HG03097 (cell line): ENCODE data around the gene RBM6.
A peak's percentile ranks its signal among the peaks of the same experiment; 100 is the strongest.

Experiments
- ATAC-seq: cut with Tn5 transposase; IDR thresholded peaks from one replicate; pipeline ENCODE4 v1.9.1; 2021; ENCODE audit not compliant: unreplicated experiment, low FRiP score

RBM6 gene

DNA sequence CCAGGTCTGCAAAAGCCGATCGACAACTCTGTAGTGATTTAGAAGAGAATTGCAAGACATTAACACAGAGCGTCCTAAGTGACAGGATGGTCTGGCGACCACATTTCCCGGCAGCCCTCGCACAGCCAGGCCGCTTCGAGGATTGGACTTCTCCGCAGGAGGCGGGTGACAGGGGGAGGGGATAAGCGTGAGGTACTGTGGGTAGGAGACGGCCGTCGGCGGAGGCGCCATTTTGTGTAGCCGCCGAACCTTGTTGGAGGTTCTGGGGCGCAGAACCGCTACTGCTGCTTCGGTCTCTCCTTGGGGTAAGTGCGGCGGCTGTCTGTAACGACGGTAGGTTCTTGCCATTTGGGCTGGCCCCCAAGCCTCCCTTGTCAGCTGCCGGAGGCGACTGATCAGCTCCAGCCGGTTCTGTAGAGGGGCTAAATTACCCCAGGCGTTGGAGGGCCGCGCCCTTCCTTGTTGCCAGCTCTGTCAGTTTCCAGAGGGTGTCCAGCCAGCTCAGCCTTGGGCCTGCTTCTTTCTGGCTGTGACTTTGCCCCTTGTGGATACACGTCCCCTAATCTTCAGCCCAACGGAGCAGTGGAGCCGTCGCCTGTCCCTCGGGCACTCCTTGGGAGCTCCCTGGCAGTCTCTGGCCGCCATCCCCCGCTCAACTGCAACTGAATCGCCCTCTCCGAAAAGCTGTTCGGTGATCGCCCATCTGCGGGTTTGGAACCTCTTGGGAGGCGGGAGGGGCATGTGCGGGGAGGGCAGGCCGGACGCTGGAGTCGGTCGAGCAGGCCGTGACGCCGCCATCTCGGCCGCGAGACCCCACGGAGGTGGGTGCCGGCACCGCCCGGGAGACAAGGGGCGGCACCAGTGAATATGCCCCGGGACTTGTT is 149.0 kb downstream of the RBM6 start, which contains the start of gene RBM5:
TSS of gene RBM5 (plus strand) at position 195 of the 884 bp plus-strand sequence. CDS start 1,516 bp downstream, outside the sequence.
- peak; percentile 98 for ATAC-seq

DNA sequence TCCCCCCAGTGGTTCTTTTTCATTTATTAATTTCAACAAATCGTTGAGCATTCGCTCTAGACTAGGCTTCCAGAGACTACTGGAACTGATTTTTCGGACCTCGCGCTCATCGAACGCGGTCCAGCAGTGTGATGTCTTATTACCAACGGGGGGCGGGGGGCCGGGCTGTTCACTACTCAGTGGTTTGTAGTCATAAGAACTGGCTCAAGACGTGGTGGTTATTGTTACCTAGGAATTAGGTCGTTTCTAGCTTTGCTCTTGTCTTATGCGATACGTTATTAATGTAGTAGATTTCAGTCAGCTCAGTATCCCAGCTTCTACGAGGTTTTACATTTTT is 149.6 kb downstream of the RBM6 start:
- no peak for ATAC-seq

DNA sequence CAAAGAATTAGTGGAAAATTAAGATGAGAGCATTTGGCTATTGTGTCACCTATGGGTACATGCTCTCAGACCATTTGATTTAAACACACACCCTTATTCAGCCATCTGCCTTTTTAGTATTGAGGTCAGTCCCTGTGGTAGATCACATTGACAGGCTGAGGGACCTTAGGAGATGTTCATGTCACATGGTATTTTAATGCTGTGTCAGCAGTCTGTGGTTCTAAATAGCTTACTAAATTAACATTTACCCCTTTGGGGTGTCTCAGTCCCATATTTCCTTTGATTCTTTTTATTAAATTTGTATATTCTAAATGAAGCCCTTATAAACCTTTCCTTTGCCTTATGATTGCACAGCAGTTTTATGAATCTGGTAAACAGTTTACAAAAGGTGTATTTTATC is 151.0 kb downstream of the RBM6 start:
- ATAC-seq: no peak

DNA sequence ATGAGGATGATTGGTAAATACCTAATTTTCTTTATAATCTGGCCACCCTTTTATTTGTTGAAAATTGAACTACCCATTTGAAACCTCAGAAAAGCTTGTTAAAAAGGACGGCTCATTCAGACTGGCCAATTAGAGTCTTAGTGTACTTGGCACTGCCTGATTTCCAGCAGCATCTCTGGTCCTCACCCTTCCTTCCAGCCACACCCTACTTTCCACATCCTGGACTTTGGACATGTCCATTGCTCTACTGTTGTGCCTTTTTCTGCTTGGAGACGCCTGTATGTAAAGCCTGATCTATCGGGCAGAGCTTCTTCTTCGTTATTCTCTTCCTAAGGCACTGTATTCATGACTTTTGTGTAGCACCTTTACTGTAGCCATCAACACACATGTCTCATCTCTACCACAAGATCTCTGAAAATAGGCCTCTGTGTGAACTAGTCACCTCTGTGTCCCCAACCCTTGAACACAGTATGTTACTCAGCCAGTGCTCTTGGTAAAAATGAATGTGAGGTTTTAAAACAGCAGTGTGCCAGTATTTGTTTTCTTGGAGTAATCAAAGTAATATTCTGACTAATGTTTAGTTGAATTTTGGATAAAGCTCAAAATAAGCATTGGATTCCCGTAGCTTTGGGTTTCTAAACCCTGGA is 155.5 kb downstream of the RBM6 start:
- no peak for ATAC-seq

DNA sequence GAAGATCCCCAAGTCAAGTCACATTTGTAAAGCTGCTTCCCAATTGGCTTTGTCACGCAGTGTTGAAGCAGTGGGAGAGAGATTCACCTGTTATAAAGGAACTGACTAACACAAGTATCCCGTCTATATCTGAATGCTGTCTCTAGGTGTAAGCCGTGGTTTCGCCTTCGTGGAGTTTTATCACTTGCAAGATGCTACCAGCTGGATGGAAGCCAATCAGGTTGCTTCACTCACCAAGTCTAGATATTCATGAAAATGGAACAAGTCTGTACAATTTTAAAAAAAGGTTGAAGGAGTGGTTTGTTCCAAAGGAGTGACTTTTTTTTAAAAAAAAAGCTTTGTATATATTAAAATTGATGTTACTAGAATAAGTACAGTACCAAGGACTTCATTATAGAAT is 160.4 kb downstream of the RBM6 start:
- ATAC-seq: no peak

DNA sequence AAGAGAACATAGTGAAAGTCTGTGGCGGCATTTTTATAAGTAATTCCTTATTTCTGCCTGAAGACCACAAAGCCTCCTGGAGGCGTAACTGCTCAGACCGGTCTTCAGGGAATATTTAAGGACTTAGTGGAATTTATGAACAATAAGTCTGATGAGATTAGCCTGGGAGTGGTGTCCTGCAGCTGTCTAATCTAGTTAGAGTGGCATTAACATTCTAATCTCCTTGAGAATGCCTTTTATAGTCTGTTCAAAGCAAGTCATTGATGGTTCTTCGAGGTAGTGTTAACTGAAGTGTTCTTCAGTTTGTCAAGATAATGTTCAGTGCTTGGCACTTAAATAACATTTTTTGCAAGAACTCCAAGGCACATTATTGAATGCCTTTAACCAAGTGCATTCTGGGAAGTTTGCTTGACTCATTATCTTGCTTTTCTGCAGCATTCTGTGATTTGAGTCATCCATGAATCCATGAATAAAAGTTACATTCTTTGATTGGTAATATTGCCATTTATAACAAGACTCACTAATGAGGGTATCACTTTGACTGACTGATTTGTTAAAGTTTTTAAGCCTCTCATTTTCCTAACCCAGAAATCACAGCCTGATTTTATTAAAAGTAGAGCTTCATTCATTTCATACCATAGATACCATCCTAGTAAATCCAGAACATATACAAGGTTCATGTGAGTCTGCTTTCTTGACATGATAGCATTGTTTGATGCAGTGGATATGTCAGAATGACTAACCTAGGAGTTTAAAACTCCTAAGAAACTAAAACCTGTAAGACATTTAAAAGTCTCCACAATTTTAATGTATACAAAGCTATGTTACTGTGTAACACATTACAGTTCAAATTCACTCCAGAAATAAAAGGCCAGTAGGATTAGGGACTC is 161.3 kb downstream of the RBM6 start:
- ATAC-seq: no peak

DNA sequence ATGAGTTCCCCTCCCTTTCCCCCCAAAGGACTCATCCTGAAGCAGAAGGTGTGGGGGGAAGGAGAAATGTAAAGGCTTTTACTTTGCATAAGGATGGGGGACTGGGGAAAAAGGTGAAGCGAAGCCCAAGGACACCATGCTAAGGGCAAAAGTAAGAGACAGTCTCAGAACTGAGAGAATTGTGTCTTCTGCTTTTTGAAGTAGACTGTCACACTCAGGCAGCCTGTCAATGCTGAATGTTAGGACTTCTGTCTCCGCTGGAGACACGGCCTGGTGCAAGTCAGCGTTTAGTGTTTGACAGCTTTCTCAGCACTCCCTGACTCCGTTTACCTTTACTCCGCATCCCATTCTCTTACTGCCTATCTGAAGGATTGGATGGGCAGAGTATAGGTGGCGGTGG is 162.6 kb downstream of the RBM6 start:
- ATAC-seq: no peak

DNA sequence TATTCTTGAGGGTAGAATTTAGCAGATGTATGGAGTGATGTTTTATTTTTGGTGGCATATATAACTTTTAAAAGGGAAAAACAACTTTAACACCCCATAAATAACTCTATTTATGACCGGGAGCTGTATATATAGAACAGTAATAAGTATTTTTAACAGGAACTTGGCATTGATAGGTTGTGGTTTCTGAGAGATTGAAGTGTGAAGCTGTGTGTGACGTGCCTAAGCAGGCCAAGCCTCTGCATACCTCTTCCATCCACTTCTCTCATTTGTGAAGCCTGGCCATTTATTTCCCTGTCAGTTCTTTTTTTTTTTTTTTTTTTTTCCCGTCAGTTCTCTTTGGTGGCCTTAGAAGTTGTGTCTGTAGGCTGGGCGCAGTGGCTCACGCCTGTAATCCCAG is 171.8 kb downstream of the RBM6 start:
- ATAC-seq: no peak

DNA sequence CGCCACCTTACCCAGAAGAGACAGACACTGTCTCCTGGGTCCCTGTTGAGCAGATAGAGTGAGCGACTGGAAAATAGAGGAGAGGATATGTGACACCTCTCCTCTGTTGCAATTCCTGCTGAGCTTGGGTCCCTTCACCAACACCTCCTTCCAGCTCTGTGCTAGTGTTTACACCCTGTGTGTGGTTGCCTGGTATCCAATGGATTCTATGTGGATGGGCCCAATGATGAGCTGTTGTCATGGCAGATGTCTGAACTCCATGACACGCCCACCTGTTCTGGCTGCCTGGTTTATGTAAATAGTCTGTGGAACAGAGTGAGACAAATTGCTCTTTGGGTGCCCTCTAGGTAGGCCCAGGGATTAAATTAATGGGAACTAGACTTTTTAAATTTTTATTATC is 172.5 kb downstream of the RBM6 start:
- ATAC-seq: no peak

DNA sequence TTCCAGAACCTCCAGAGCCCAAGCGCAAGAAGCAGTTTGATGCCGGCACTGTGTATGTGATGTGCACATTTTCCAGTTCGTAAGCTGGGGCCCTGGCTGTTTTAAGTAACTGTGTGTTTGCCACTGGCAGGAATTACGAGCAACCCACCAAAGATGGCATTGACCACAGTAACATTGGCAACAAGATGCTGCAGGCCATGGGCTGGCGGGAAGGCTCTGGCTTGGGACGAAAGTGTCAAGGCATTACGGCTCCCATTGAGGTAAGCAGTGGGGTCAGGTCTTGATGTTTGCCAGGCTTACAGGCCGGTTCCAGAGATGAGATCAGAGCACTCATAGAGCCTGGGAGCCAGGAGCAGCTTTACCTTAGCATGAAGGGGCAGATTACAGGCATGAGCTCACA is 177.2 kb downstream of the RBM6 start:
- ATAC-seq: no peak

DNA sequence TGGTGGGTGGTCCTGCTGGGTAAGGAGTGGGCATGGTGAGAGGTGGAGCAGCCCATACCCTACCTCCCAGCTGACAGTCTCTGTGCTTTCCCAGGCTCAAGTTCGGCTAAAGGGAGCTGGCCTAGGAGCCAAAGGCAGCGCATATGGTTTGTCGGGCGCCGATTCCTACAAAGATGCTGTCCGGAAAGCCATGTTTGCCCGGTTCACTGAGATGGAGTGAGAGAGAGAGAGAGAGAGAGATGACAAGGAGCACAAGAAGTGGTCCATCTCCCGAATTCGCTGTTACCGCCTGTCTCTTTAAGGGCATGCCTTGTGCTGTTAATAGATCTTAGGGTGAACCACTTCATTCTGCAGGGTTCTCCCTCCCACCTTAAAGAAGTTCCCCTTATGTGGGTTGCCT is 178.3 kb downstream of the RBM6 start:
- no peak for ATAC-seq

DNA sequence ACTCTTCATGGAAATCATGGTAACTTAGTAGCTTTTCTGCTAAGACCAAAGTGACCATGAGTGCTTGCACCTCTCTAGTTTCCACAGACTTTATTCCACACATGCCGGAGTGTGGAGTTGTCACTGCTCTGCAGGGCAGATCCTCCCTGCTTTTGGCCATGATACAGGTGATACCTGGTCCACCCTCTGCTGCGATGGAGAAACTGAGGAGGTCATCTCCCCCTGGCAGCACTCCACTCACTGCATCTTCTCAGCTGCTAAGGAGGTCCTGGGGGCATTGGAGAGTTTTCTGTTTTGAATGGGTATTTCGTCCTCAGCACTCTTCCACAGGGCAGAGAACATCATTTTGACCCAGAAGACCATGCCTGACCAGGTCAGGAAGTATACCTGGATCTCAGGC is 179.8 kb downstream of the RBM6 start:
- ATAC-seq: no peak

DNA sequence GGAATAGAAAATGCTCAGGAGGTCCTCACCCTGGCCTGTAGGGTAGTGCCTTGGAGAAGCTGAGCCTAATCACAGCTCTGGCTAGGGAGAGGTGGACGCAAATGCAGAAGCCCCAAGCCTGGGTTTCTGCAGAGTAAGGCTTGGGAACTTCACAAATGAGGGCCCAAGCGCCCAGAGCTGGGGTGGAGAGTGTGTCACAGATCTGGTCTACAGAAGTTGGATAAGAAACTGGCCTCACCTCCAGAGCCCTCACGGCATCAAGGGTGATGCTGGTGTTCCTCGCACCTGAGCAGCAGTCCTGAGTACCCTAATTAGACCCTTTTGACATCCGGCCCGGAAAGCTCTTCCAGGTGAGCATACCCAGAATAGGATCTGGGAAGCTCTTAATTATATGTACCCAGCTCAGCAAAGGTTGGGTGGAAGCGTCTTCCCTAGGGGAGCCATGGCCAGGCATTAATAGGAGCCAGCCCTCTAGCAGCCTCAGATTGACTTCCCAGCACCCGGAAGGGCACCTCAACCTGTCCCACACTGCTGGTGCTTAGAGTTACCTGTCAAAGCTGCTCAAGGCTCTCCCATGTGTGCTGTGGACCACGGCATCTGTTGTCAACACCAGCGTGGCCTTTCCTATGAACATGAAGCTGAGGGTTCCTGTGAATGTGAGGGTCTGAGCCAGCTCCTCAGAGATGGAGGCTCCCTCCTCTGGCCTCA is 180.6 kb downstream of the RBM6 start:
- no peak for ATAC-seq

DNA sequence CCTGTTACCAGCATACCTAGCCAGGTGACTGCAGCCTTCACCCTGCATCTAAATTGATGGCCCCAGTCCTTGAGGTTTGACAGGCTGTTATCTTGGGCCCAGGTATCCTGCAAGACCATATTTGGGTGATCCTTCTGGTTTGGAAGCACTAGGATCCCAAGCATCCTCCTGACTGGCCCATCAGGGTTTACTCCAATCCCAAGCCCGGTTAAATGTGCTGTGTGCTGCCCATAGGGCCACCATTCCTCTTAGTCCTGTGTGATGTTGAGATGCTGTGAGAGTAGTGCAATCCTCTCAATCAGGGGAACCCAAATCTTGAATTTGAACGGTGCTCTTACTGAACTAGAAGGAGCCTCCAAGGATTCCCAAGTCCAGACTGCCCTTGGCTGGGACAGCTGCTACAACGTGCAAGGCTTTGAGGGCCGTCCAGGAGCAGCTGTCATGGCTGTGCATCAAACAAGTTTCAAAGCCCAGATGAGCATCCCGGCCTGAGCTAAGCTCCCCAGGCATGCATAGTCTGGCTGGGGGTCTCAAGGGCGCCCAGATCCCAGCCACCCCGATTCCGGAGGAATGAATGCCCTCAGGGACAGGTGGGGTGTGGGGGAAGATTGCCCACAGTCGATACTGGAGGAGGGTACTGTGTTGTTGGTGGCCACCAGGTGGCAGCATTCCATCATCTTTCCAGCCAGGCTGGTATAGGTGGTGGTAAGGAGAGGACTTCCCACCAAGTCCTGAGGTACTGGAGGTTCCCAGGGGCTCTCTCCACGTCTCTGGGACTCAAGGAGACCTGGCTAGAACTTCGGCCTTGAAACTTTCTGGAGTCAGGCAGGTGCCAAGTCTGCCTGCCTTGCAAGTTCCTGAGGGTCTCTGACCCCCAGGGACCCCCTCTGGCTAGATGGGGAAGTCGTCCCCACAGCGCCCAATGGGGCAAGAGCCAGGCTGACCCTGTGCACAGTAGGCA is 181.4 kb downstream of the RBM6 start:
- no peak for ATAC-seq

DNA sequence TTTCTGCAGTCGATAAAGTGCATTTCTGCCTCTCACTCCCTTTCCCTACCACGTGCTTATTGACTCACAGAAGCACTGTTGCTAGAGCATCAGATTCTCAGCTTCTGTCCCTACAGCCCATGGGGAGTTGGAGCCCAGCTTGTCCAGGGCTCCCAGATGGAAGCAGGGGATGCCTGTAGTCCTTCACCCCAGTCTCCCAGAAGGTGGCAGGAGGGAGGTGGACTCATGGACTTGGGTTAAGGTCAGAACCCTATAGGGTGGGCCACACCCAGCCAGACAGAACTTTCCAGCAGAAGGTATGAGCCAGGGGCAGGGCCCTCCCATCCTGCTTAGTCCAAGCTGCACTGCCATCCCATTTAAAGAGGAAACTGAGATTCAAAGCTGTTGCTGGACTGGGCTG is 182.1 kb downstream of the RBM6 start:
- no peak for ATAC-seq

DNA sequence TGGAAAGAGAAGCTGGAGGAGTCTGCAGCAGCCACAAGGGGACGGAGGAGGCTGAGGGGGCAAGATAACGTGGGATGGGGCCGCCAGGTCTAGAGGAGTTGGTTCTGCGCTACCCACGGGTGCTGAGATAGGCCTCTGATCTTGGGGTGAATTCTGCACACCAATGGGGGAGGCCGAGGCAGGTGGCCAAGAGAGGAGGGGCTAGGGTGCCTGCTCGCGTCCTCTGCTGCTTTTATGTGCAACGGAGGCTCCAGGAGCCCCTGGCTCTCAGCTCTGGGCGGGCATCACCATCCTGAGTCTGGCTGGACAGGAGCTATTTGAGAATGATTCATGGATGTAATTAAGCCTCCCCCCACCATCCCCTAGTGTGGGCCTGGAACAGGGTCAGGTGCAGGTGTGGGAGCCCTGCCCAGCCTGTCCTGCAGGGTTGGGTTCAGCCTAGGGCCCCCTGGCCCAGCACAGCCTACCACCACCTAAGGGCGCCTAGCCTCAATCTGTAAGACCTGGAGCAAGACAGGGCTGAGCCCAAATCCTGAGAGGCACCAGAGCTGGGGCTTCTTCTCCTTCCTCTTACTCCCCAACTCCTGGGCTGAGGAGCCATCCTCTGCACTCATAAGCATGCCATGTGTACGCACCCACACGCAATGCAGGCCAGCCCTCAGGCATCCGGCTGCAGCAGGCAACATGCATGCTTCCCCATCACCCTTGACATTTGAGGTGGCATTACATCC is 182.9 kb downstream of the RBM6 start:
- ATAC-seq: no peak

DNA sequence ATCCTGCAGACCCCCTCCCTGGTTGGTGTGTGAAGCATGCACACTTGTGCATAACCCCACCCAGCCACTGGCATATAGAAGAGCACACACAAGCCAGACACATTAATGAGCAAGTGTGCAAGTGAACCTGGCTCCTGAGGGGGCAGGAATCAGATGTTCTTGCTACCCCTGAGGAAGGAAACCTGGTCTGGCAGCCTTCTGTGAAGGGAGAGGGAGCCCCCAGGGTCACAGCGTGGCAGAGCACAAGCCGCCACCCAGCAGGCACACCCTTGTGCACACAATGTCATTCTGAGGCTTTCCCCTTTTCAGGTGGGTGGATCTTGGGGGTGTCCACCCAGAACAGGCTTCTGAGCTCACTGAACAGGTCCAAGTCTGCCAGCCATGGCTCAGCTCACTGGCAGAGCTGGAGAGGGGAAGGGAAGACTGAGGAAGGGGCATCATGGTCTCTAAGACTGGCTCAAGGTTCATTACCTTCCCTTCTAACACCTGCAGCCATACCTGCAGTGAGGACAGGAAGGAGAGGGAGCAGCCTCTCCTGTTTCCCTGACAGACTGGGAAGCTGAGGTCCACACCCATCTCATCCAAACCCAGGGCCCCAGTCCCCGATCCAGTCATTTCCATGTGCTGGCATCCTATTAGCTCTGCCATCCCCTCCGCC is 183.6 kb downstream of the RBM6 start:
- ATAC-seq: no peak

DNA sequence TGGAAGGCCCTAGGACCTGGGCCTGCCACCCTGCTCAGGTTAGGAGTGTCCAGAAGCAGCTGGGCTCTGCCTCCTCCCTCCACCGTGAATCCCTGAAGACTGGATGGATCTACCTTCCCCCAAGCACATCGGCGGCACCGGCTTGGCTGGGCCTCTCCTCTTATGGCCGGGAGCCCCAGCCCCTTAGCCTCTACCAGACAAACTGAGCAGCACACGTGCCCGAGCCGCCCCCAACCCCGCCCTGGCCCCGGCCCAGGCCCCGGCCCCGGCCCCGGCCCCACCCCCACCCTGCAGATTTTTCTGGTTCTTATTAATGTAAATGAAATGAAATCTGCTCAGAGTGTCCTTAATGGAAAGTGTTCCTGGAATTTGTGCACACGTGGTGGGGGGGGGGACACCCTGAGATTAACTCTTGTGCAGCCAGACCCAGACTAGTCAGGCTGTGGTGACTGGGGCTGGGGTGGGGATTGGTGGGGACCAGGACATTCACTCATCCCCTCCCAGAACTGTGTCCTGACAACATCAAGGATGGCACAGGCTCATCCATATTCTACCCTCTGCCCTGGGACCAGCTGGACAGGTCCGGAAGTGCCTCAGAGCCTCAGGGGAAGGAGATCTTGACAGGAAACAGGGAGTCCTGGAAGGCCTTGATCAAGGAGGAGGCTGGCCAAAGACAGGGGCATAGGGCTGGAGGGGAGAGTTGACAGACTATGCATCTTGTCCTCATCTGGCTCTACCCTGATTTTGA is 184.3 kb downstream of the RBM6 start:
- ATAC-seq: no peak
